HG03135 (cell line): ENCODE data around the gene GABBR2.
"Not testable (repeated sequence)": the region's sequence is repeated elsewhere in the genome, so short reads cannot be mapped to it uniquely, and the experiment has no call there.

Source experiments
- ATAC-seq: cut with Tn5 transposase; IDR thresholded peaks from one replicate; pipeline ENCODE4 v1.9.1; 2021; ENCODE audit warnings: mild to moderate bottlenecking, moderate library complexity; ENCODE audit not compliant: unreplicated experiment

Gene GABBR2

GRCh38 chr9:98491828-98492227, 216.9 kb downstream of the GABBR2 start:
- no peak for ATAC-seq

- ATAC-seq = no peak
These were observed 217.5 kb downstream of the GABBR2 start for GRCh38 chr9:98491231-98491651.

- ATAC-seq = no peak
These were observed 220.0 kb downstream of the GABBR2 start for GRCh38 chr9:98488571-98489312.

DNA sequence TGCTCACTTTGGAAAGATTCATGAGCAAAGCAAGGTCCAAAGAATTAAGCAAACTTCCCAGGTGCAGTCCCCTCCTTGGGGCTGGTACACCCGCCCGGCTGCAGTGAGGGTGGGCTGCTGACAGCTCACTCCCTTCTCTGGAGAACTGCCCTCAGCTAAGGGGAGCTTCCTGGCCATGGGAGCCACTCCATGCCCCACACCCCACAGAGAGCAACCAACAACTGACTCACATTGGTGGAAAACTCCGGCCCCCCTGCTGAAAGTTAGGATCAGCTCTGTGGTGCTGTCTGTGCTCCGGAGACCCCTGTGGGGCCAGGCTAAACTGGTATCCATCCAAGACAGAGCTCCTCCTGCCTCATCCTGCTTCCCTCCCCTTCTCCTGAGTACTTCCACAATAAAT, 223.0 kb downstream of the GABBR2 start:
- ATAC-seq = no peak

- no peak for ATAC-seq
These were observed 224.6 kb downstream of the GABBR2 start for GRCh38 chr9:98484162-98484561.

DNA sequence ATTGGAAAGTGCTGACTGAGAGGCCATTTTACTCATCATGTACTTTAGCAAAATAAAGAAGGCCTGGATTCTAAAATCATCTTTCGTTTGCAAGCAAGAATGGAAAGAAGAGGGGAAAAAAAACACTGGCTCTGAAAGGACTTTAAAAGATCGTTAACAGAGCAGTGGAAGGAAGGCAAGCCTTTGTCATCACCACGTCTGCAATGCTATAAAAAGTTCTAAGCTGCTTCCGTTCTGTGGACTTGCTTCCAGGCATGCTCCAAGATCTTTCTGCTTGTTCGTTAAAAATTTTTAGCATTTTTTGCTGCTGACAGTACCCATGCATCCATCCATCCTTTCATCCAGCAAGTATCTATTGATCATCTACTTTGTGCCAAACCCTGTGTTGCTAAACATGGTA, 226.5 kb downstream of the GABBR2 start:
- ATAC-seq = no peak

DNA sequence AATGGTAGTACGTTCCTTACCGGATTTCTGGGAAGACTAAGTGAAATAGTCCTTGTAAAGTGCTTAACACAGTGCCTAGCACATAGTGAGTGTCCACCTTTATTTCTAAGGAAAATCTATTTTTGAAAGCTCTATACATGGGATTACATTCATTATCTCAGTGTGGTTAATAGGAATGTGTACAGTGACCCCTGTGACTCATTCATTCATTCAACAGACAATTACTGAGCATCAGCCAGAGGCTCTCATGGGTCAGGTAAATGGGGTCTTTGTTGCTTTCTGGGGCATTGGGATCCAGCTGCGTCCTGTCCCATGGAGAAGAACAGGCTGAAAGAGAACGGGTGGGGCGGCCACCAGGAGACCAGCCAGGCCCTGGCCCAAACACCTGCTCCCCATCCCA, 227.1 kb downstream of the GABBR2 start:
- no peak for ATAC-seq

DNA sequence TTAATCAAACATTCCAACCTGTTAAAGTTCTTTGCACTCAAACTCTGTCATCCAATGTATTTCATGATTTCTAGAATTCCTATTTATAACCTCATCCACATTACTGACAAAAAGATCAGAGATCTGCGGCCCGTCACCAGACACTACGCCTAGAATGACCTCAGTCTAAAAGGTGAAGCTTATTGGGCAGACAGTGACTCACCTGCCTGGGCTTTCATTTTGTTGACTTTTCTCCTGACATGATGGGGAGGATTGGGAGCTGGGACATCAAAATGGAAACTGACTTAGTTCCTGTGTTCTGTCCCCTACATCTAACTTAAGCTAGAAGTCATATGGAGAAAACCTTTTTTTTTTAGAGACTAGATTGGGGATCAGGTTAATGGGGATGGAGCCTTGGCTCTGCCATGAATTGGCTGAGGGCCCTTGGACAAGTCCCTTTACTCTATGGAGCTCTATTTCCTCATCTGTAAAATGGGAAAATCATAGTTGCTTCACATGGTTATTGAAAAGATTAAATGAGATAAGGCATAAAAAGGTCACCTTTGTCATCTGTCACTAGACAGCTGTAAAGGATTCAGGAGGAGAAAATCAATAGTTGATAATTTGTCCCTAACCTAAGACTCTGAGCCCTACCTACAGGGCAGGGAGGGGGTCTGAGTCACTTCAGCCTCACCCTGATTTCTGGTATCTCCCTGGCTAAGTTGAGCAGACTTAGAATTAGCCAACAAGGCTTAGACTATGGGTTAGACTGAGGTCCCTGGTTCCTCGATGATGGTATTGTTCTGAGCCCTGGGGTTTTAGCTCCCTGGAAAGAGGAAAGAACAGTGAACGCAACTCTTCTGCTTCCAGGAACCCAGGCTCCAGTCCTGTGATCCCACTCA, 228.5 kb downstream of the GABBR2 start:
- ATAC-seq = no peak

DNA sequence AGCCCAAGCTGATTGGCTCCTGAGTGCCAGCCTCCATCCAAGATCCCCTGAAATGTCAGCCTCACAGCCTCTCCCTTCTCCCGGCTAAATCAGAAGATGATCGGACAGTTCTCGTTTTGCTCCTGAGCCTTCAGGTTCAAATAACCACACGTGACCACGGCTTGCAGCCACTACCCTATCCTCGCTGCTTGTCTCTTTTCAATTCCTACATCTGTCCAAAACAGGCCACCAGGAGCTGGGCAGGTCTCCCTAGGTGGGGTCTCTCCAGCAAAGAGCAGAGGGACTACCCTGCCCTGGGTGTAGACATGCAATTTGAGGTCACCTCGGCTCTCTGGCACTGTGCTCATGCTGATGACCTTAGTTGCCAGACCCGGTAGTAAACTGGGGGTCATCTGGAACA, 229.3 kb downstream of the GABBR2 start:
- ATAC-seq = no peak

GRCh38 chr9:98477884-98478283, 230.9 kb downstream of the GABBR2 start:
- no peak for ATAC-seq

DNA sequence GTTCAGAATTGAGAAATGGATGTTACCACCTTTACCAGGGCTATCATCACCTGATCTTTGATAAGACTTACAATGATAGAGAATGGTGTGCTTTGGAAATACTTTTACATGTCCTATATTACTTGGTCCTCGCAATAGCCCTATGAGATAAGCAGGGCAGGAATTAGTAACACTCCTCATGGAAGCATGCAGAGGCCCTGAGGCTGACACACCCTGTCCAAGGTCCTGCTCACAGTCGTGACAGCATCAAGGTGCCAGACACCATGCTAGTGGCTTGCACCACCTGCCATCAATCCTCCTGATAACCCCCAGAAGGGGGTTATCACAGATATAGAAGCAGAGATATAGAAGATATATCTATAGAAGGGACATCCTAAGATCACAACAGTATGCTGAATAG, 236.5 kb downstream of the GABBR2 start:
- ATAC-seq = no peak

- ATAC-seq = no peak
These were observed 237.6 kb downstream of the GABBR2 start for GRCh38 chr9:98471185-98471584.

DNA sequence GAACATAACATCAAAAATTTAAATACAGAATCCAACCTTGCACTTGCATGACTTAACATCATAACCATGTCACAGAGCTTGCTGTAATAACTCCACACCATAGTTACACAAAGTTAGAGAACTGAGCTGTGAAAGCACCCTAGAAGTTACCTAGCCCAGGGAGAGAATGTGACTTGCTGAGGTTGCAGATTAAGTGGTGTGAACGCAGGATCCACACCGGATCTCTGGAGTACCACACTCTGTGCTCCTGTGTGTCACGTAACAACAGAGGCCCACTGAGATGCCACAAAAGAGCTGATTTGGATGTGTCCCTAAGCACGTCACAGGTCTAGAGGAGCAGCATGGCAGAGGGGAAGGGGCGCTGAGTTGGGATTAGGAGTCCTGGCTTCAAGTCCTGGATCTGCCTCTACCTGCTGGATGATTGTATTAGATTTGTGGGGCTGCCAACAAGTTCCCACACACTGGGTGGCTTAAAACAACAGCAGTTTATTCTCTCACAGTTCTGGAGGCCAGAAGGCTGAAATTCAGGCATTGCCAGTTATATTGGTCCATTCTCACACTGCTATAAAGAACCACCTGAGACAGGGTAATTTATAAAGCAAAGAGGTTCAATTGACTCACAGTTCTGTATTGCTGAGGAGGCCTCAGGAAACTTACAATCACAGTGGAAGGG, 240.0 kb downstream of the GABBR2 start:
- ATAC-seq = no peak

DNA sequence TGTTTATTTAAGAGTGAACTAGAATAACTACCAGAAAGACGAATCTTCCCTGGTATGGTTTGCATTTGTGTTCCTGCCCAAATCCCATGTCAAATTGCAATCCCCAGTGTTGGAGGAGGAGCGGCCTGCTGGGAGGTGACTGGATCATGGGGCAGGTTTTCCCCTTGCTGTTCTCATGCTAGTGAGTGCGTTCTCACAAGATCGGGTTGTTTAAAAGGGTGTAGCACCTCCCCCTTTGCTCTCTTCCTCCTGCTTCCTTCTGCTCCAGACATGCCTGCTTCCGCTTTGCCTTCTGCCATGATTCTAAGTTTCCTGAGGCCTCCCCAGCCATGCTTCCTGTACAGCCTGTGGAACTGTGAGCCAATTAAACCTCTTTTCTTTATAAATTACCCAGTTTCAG, 242.9 kb downstream of the GABBR2 start:
- no peak for ATAC-seq

GRCh38 chr9:98464156-98464690, 244.5 kb downstream of the GABBR2 start:
- ATAC-seq = not testable (repeated sequence)

DNA sequence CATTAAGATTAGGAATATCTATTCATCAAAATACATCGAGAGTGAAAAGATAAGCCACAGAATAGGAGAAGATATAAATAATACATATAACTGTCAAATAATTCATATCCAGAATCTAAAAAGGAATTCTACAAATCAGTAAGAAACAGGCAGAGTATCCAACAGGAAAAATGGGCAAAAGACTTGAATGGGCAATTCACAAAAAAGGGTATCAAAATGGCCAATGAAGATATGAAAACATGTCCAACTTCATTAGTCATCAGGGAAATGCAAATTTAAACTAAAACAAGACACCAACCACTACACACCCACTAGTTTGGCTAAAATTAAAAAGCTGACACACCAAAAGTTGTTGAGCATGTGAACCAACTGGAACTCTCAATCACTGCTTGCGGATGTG, 246.4 kb downstream of the GABBR2 start:
- ATAC-seq = no peak

- no peak for ATAC-seq
These were observed 248.0 kb downstream of the GABBR2 start for GRCh38 chr9:98460704-98461103.

DNA sequence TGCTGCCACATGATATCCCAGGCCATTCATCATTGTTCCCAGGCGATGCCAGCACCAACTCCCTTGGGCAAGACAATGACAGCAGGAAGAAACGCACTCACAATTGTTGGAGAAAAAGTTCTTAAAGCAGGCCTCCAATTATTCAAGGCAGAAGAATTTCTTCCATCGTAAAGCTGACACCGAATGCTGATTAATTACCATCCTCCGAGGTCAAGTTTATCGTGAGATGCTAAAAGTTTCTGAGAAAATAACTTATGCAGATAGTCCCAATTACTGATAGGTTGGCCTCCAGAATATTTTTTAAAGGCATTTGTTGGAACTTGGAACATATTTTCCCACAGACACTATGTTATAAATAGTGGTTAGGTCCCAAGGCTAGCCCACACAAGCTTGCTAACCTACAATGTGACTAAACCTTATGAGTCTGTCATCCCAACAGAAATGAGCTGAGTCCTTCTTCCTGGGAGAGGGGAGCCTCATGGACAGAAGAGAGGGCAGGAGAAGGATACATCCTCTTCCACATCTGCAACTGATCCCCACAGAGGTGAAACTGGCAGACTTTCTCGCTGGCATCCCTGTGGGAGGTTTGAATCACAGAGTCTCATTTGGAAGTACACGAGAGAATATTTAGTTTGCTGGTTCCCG, 250.9 kb downstream of the GABBR2 start:
- ATAC-seq = no peak

DNA sequence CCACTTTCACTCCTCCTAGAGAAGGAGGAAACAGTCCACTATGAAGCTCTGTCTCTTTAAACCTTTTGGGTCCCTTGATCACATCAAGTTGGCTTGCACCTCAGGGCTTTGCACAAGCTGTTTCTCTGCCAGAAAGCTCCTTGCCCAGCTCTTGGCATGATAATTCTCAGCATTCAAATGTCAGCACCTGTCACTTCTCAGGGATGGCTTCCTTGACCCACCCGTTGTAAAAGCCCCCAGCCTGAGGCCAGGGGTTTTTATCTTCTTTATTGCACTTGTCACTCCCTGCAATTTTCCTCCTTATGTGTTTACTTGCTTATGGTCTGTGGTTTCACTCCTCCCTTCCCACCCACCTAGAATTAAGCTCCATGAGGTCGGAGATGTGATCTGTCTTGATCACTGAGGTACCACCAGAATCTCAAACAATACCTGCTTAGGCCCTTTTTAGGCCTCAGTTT, 252.6 kb downstream of the GABBR2 start:
- no peak for ATAC-seq

GRCh38 chr9:98455256-98456155, 253.2 kb downstream of the GABBR2 start:
- no peak for ATAC-seq
